Stimulated activated CD4-positive, alpha-beta T cell treated with anti-CD3 and anti-CD28 coated beads, TNF-alpha, amount 100 ng/mL, for 24 hours (primary cell): ENCODE data around the gene SLC5A8.
"Not testable (repeated sequence)": the region's sequence is repeated elsewhere in the genome, so short reads cannot be mapped to it uniquely, and the experiment has no call there.

Experiments used
- DNase-seq, 3 experiments: peaks; one replicate each; pipeline ENCODE4 v3.0.0-alpha.2; 2020; ENCODE audit warnings: low read depth in 3 of 3

The SLC5A8 gene

GRCh38 chr12:101168001-101168400 lies 42.0 kb downstream of the SLC5A8 start:
- no peak for DNase-seq

- no peak for DNase-seq
These were observed 43.2 kb downstream of the SLC5A8 start for GRCh38 chr12:101166866-101167265.

- DNase-seq = no peak
These were observed 44.7 kb downstream of the SLC5A8 start for GRCh38 chr12:101165319-101165718.

- DNase-seq = not testable (repeated sequence)
These were observed 64.1 kb downstream of the SLC5A8 start for GRCh38 chr12:101145777-101146431.

- no peak for DNase-seq
These were observed 82.4 kb downstream of the SLC5A8 start for GRCh38 chr12:101127521-101128219.

GRCh38 chr12:101117842-101118241 lies 92.2 kb downstream of the SLC5A8 start:
- DNase-seq = no peak

- DNase-seq = no peak
These were observed 93.1 kb downstream of the SLC5A8 start for GRCh38 chr12:101116911-101117310.

GRCh38 chr12:101115326-101115725 lies 94.7 kb downstream of the SLC5A8 start:
- no peak for DNase-seq

GRCh38 chr12:101111441-101111840 lies 98.6 kb downstream of the SLC5A8 start:
- no peak for DNase-seq

GRCh38 chr12:101110866-101111265 lies 99.2 kb downstream of the SLC5A8 start:
- DNase-seq = no peak

- no peak for DNase-seq
These were observed 101.9 kb downstream of the SLC5A8 start for GRCh38 chr12:101108130-101108529.

GRCh38 chr12:101107032-101107763 lies 102.8 kb downstream of the SLC5A8 start:
- no peak for DNase-seq
